Left renal cortex interstitium (tissue), 4 donors: ENCODE measurements around the gene MEIOSIN. TPM values are rescaled to one million over a fixed set of nuclear protein-coding genes. Genes with fewer than 3 reads are reported as not detected.
A peak's percentile ranks its signal among the peaks of the same experiment; 100 is the strongest.
"Not testable (repeated sequence)": the region's sequence is repeated elsewhere in the genome, so short reads cannot be mapped to it uniquely, and the experiment has no call there.

Experiments
- DNase-seq, 4 donors: peaks; one replicate each; pipeline ENCODE4 v3.0.0-alpha.2; 2013; ENCODE audit warnings: low read depth in 4 of 4, low spot score in 2 of 4, missing footprints in 1 of 4
- polyA plus RNA-seq, 4 donors: library from polyadenylated mRNA; unstranded; fragments of 120-200 nt; gene quantifications; one replicate each; pipeline ENCODE4 v1.2.1, GENCODE V29; 2013; ENCODE audit not compliant: insufficient read length in 4 of 4

Gene MEIOSIN, protein sequence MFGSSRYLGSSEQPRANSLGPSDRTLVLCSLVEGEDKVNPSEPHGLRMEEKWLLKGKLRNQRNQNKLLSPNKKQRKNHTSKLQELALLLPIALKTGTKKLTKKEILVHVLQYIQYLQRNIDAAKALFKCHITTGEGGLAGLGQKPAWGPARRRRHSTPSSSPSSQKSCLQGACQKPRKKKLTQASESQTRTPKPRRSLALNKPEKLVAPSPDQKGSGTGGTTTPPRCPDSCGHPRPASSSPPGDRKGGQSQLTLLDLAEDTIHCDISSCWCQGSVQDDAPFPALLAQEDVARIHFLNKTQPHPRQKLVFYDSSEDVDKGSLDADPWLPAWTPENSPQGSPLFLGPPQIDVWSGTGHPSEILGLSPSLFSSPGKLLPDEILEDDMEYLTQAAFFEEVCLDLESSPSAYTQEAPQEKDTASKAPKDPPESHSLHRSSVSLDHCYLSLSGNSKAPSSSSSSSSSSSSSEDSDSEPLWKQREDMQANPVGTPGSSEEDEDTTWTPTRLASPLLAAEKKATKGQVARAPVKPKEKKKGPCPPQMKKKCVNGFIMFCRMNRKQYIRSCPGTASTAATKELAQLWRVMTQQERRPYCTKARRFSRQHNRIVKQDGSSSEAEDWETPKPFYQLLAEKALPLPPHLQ
- polyA plus RNA-seq = not detected

DNA sequence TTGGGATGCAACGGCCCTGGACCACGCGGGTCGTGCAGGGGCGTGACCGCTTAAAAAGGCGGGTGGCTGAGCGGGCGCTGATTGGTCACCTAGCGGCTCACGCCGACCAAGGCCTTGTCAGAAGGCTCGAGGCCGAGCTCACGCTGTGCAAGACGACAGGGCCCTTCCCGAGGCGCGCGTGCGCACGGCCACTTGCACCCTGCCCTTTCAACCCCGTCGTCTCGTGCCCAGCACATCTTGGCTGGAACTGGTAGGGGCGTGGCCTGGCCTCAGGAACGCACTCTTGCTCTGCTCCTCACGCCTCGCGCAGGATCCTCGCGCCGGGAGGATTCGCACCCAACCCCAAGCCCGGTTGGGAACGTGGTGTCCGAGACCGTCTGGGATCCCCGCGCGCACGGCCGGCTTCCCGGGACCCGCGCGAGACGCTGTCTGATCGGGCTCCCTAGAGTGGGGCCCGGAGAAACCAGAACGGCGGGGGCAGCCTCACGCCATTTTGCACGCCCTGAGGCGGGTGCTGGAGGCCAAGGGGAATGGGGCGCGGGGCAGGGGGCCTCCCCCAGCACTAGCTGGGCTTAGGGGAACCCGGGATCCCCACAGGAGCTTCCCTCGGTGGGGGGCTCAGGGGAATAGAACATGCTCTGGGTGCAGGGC lies at the start of gene MEIOSIN:
MEIOSIN (plus strand) TSS at position 280 of the 651 bp plus-strand sequence. CDS start 1,938 bp downstream, outside the sequence.
- DNase-seq = no peak

DNA sequence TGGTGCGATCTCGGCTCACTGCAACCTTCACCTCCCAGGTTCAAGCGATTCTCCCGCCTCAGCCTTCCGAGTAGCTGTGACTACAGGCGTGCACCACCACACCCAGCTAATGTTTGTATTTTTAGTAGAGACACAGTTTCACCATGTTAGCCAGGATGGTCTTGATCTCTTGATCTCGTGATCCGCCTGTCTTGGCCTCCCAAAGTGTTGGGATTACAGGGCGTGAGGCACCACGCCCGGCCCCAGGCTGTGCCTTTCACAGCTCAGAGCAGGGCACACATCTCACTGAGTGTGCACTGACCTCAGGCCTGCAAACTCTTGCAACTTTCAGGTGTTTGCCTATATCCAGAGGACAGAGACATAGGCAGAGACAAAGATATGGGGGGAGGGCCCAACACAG lies 48.2 kb upstream of the MEIOSIN start:
- DNase-seq = not testable (repeated sequence)

DNA sequence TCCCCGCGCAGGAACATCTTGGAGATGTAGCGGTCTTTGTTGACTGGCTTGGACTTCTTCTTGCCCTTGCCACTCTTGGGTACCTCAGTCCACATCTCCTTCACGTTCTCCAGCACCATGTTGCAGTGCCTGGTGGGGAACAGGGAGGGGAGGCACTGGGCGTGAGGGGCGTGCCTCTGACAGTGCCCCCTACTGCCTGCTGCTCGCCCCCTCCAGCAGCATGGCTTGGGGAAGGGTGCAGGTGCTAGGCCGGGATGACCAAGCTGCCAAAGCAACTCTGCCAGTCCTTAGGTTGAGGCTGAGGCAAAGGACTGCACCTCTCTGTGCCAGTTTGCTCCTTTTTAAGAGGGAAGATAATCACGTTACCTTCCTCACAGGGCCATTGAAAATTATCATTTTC lies 45.6 kb upstream of the MEIOSIN start:
- no peak for DNase-seq

DNA sequence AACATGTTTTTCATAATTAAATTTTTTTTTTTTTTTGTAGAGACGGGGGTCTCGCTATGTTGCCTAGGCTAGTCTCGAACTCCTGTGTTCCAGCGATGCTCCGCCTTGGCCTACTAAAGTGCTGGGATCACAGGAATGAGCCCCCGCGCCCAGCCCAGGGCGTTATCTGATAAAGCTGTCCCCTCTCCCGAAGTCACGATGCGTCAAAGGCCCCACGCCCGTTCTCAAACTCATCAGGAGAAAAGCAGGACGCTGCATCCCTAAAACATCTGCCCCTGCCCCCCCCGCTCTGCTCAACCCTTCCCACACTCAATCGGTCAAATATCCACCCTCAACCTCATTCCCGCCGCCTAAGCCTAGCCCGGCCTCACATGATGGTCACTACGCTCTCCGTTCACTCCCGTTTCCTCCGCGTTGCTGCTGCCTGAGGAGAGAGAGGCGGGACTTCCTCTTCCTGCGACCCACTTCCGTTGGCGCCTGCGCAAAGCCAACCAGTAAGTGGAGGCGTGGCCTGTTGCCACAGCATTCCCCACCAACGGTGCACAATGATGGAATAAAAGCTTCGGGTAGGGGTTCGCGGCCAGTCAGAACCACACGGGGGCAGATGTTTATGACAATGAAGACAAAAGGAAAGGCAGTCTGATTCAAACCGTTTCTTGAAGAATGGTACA lies 41.6 kb upstream of the MEIOSIN start, which contains the start of gene SNRPD2:
SNRPD2 (minus strand) TSS at position 438 of the 671 bp plus-strand sequence; CDS start at position 373, 65 bp downstream.
- DNase-seq = peak in 3 of 4 donors; percentile 93 to 95 (median 93)

DNA sequence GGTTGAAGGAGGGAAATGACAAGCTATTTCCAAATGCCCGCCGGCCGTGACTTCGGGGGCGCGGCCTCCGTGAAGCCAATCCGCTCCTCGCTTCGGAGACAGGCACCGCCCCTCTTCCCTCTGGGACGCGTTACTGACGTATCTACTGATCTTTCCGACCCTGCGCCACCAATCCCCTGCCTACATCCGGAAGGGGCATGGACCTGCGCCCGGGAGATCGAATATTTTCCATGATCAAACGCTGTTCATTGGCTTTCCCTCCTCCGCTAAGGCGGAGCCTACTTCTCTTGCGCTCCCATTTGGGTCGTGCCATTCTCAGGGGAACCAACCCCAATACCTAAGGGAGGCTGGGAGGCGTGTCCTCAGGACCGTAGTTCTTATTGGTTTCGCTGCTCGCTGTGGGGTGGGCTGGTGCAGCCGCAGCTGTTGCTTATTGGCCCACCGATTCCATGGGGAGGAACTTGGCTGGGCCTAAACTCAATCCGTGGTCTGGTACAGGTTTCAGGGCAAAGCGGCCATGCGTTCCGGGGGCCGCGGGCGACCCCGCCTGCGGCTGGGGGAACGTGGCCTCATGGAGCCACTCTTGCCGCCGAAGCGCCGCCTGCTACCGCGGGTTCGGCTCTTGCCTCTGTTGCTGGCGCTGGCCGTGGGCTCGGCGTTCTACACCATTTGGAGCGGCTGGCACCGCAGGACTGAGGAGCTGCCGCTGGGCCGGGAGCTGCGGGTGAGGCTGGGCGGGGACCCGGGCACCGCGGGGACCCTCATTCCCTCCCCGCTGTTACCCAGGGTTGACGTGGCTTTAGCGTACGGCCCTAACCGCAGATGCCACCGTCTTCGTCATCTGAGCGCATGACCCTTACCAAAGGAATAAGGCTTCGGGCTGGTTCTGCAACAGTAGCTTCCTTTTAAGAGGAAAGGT lies 40.8 kb upstream of the MEIOSIN start, which contains the start of gene QPCTL:
QPCTL (plus strand) TSS at position 480 of the 919 bp plus-strand sequence; CDS start at position 518, 38 bp downstream.
- peak; percentile 97 to 99 (median 98) for DNase-seq

DNA sequence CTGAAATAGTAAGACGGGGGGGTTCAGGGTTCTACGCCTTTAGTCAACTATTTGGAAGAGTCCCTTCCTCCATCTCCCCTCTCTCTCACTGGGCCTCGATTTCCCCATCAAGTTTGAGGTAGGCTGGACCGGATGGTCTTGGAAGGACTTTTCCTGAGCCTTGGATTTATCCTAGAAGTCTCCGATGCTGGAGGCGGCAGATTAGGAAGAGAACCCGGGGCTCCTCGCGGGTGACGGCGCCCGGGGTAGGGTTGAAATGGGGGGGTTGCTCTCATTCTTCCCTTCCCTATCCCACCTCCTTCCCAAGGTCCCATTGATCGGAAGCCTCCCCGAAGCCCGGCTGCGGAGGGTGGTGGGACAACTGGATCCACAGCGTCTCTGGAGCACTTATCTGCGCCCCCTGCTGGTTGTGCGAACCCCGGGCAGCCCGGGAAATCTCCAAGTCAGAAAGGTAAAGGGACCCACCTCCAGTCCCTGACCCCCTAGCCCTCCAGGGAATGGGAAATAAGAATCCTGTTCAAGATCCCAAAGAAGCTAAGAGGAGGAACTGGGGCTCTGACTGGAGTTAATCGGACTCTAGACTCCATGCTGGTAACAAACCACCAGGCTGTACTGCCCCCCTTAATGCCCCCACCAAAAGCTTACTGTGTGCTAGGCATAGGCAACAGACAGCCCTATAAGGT lies 40.0 kb upstream of the MEIOSIN start:
- no peak for DNase-seq

DNA sequence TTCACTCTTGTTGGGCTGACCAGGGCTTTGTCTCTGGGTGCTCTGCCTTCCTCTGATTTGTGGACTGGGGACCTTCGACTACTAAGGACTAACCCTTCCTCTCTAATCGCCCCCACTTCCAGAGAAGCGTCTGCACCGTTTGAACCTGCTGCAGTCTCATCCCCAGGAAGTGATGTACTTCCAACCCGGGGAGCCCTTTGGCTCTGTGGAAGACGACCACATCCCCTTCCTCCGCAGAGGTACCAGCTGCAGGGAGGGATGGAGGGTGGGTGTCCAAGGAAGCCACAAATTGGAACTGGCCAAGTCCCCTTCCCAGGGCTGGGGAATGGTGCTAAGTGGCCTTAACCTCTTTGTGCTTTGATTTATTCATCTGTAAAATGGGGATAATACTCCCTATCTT lies 31.6 kb upstream of the MEIOSIN start:
- DNase-seq = no peak

DNA sequence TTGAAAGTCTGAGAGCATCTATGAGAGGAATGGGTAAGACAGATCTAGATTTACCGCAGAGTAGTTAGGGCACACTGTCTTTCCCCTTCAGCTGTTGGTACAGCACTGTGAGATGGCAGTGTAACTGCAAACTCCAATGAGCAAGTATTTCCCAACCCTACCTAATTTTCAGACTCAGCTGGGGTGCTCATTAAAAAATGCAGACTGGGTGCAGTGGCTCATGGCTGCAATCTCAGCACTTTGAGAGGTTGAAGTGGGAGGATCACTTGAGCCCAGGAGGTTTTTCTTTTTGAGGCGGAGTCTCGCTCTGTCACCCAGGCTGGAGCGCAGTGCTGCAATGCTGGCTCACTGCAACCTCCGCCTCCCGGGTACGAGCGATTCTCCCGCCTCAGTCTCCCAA lies 28.1 kb upstream of the MEIOSIN start:
- no peak for DNase-seq

DNA sequence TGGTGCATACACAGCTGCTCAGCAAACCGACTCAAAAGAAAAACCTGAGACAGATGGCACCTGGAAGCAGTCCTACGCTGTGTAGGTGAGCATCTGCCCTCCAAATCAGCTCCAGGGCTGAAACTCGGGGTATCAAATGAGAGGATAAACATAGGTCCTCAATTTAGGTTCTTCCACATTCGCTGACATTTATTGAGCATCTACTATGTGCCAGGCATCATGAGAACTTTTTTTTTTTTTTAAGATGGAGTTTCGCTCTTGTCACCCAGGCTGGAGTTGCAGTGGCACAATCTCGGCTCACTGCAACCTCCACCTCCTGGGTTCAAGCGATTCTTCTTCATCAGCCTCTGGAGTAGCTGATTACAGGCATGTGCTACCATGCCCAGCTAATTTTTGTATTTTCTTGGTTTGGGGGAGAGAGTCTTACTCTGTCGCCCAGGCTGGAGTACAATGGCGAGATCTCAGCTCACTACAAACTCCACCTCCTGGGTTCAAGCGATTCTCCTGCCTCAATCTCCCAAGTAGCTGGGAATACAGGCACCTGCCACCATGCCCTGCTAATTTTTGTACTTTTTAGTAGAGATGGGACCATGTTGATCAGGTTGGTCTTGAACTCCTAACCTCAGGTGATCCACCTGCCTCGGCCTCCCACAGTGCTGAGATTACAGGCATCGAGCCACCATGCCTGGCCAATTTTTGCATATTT lies 27.4 kb upstream of the MEIOSIN start:
- DNase-seq = no peak

DNA sequence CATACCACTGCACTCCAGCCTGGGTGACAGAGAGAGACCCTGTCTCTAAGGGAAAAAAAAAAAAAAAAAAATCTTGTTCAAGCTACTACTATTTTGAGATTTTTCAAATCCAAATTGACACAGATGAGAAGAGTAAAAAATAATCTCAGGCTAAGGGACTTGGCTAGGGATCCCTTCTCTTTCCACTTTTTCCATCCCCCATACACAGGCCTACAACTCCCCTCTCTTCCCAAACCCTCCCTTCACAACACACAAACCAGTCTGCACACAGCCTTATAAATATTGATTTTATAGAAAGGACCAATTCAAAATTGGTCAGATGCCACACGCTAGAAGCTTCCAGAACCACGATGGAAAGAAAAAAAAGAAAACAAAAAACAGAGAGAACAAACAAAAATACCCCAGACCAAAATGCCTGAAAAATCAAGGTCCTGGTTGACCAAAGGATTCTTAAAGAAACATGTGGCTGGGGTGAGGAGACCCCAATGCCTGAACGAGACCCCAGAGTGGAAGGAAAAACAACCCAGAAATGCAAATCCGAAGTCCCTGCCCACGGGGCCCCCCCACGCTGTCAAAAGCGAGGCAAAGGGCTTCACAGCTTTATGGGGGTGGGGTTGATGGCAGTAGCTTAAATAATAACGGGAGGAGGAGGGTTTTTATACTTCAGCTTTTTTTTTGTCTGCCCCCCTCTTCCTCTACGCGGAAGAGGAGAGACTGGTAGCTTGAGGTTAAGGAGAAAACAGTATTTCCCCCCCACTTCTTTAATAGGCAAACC lies 22.7 kb upstream of the MEIOSIN start:
- no peak for DNase-seq

DNA sequence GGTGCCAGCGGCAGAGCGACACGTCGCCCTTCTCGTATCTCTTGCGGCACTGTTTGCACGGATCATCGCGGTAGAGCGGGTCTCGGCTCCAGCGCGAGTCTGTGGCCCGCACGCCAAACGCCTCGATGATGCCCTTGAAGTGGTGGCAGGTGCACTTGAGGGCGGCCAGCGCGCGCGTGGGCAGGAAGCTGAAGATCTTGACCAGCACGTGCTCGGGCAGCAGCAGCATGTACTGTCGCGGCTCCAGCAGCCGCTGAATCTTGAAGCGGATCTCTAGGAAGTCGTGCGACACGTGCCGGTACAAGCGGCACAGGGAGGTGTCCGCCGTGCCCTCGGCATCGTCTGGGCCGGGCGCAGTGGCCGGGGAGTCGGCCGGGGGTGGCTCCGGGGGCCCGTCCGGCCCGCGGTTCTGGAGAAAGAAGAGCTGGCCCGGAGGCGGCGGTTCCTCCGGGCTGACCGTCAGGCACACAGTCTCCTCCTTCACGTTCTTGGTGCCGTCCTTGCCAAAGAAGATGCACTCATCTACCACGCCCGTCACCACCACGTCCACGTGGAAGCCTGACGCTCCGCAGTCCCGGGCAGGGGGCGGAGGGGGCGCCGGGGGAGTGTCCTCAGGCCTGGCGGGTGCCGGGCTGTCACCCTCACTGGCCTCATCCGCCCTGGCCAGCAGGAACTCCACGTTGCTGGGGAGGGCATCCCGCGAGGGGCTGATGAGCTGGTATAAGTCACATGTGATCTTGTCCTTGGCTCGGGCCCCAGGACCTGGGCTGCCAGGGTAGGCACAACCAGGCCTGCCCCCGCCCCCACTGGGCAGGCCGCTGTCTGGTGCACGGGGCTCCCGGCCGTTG lies 21.2 kb upstream of the MEIOSIN start:
- DNase-seq = no peak

DNA sequence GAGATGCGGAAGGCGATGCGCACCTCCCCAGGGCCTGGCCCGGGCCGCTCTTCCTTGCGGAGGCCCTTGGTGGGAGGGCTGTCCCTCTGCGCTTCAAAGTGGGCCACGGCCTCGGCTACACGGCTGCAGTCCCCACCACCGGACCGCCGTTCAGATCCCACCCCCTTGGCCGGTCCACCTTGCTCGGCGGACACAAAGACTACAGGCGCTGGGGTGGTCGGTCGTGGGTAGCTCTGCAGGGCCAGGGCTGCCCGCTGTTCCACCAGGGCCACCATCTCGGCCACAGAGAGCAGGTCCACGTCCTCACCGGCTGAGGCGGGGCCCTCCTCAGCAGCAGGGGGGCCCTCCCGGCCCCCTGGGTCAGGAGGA lies 20.6 kb upstream of the MEIOSIN start:
- no peak for DNase-seq

DNA sequence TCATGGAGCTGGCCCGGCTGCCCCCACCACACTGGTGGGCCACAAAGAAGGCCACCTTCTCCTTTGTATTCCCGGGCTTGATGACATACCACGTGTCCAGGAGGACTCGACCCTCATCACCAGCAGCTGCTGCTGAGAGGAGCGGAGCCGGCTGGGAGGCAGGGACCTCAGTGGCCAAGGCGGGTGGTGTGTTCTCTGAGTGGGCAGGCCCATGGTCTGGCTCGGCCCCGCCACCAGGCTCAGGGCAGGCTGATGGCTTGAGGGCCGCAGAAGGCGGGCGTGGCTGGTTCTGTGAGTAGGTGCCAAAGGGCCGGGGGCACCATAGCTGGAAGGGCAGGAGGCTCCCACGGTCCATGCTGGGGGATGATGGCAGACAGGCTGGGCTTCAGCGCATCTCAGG lies 20.1 kb upstream of the MEIOSIN start:
- DNase-seq = no peak

DNA sequence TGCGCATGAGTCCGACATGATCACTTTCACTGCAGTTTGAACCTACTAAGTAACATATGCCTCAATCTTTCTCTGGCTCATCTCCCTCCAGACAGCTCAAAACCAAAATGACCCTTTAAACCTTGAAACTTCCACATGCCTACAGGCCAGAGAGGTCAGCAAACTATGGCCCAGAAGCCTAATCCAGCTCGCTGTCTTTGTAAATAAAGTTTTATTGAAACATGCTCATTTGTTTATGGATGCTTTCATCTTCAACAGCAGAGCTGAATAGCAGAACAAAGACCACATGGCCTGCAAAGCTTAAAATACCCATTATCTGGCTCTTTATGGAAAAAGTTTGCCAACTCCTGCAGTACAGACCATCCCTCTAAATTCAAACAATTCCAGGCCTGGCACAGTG lies 18.1 kb upstream of the MEIOSIN start:
- DNase-seq = no peak

DNA sequence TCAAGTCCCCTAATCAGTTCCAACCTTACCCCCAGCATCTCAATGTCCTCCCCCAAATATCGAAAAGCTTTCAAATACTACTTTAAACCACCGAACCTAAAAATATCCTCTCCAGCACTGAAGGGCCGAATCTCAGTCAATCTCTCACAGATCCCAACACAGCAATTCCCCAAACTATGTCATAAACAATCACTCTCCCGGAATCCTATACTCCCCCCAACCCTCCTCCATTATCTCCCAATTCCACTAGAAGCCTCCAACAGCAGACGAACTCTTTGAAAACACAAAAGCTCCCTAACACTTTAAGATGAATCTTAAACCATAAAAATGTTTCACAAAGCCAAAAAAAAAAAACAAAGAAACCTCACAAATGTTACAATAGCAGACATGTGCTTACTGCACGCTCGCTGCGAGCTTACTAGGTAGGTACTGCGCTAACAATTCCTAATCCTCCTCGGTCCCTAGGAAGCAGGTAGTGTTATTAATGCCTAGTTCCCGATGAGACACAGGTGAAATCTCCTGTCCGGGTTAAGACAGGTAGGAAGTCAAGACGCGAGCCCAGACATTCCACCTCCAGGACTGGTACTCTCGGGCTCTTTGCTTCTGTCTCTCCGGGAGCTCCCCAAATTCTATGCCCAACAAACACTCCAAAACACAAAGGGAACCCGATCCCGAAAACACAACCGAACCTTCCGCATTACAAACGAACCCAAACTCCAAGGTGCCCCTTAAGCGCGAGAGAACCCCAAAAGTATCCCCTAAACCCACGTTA lies 16.7 kb upstream of the MEIOSIN start:
- DNase-seq = peak in 2 of 4 donors; percentile 40 to 62
